SJCRH30 (cell line): ENCODE measurements around the gene HARS1. TPM values are rescaled to one million over a fixed set of nuclear protein-coding genes. Genes with fewer than 3 reads are reported as not detected.
"Not testable (repeated sequence)": the region's sequence is repeated elsewhere in the genome, so short reads cannot be mapped to it uniquely, and the experiment has no call there.

Experiments
- DNase-seq, 2 experiments: peaks; one replicate each; pipeline ENCODE4 v3.0.0-alpha.2; 2015 to 2020
- H3K27ac ChIP-seq: fragments of 250-450 bp; sonication (Bioruptor Pico); 2 replicates; pipeline ENCODE4 v1.5.1; 2020; ENCODE audit warnings: mild to moderate bottlenecking, moderate library complexity
- H3K27me3 ChIP-seq: fragments of 250-450 bp; sonication (Bioruptor Pico); 2 replicates; pipeline ENCODE4 v1.5.1; 2020; ENCODE audit warnings: mild to moderate bottlenecking, moderate library complexity
- H3K36me3 ChIP-seq: fragments of 250-450 bp; sonication (Bioruptor Pico); 2 replicates; pipeline ENCODE4 v1.5.1; 2020; ENCODE audit warnings: mild to moderate bottlenecking, moderate library complexity
- H3K4me1 ChIP-seq: fragments of 250-450 bp; sonication (Bioruptor Pico); 2 replicates; pipeline ENCODE4 v1.5.1; 2020; ENCODE audit warnings: mild to moderate bottlenecking, moderate library complexity
- H3K4me3 ChIP-seq: fragments of 250-450 bp; sonication (Bioruptor Pico); 2 replicates; pipeline ENCODE4 v1.5.1; 2020; ENCODE audit warnings: mild to moderate bottlenecking, moderate library complexity
- H3K9me3 ChIP-seq: fragments of 250-450 bp; sonication (Bioruptor Pico); replicated peaks from 2 replicates; pipeline ENCODE4 v1.5.1; 2020; ENCODE audit warnings: mild to moderate bottlenecking, moderate library complexity
- total RNA-seq: library from RNA; depleted of rRNA; stranded (reverse); fragments of >200 nt; shearing (Covaris generic); gene quantifications from 2 replicates; pipeline ENCODE4 v1.2.3, GENCODE V29; 2014; rRNA removed

Gene HARS1
- total RNA-seq, 1 experiment from 2014 or later: 82.0 TPM

DNA sequence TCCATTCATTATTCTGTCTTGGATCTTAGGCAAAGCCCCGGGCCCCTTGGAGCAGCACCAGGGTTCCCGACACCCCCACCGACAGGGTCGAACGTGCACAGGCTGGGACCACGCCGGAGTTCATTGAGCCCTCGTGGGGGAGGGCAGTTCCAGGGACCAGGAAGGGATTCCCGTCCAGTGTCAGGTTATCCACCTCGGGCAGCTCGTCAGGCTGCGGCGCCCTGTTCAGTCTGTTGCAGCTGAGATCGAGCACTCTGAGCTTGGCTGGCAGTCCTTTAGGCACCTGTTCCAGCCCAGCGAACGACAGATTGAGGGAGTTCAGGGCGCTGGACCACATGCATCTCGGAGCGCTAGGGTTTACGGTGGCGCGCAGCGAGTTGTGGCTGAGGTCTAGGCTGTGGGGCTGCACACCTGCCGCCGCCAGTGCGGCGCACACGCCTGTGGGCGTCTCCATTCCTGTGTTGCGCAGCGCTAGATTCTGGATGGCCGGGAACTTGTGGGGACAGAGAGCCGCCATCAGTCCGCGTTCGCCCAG lies 59.3 kb downstream of the HARS1 start:
- H3K4me1 ChIP-seq: no peaks in the 10 kb centered on the region
- DNase-seq: no peak
- no peak overlapping the region for H3K4me3 ChIP-seq
- H3K36me3 ChIP-seq: no peaks in the 10 kb centered on the region
- H3K27me3 ChIP-seq: no peaks in the 10 kb centered on the region
- no peaks in the 10 kb centered on the region; the same call in 1 of the 2 replicates for H3K9me3 ChIP-seq
- H3K27ac ChIP-seq: no peak overlapping the region

DNA sequence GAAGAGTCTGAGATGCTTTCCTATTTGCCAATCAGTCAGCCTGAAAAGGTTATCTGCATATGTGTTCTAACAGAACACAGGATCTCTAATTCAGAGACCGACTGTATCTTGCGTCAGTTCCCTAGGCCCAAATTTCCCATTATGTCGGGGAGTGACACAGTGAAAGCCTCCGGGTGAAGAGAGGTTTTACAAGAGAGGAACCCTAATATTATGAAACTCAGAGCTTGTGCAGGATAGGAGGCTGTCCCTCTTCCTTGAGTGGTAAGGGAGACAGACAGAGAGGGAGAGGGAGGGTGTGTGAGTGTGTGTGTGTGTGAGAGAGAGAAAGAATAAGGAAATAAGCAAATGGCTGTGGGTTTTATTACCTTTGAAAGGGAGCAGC lies 60.1 kb downstream of the HARS1 start:
- no peaks in the 10 kb centered on the region for H3K36me3 ChIP-seq
- no peaks in the 10 kb centered on the region for H3K27me3 ChIP-seq
- no peak overlapping the region for H3K4me3 ChIP-seq
- H3K4me1 ChIP-seq: no peaks in the 10 kb centered on the region
- DNase-seq: no peak
- no peaks in the 10 kb centered on the region; the same call in 1 of the 2 replicates for H3K9me3 ChIP-seq
- H3K27ac ChIP-seq: no peak overlapping the region

DNA sequence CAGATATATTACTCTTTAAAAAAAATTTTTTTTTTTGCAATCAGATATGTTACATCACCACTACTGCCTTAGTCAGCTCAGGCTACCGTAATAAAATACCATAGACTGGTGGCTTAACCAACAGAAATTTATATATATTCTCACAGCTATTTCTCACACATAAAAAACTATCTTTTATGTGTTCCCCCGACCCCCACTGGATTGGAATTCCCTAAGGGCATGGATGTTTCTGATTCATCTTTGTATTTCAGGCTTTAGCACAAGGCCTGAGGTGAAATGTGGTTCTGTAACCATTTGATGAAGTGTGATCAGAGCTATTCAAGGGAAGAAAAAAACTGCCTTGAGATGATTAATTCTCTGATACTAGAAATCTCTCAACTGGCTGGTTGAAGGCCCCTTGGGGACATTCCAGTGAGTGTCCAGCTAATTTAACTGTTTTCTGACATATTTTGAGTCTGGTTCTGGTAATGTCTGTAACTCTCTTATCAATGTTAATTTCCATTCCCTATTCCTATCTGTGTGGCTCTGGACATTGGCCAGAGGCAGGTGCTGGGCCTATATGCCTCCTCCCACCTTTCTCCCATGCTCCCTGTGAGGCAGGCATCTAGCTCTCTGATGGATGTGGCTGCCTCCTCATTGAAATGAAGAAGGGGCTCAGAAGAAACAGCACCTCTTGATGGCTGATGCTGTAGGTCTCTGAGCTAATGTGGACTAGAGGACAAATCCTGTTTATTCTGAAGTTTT lies 60.7 kb downstream of the HARS1 start:
- DNase-seq: no peak
- Histone ChIP-seq H3K27ac (no peak overlapping the region), H3K9me3 (no peaks in the 10 kb centered on the region; the same call in 1 of the 2 replicates), H3K4me1 (no peaks in the 10 kb centered on the region), H3K4me3 (no peak overlapping the region), H3K36me3 (no peaks in the 10 kb centered on the region), H3K27me3 (no peaks in the 10 kb centered on the region)

DNA sequence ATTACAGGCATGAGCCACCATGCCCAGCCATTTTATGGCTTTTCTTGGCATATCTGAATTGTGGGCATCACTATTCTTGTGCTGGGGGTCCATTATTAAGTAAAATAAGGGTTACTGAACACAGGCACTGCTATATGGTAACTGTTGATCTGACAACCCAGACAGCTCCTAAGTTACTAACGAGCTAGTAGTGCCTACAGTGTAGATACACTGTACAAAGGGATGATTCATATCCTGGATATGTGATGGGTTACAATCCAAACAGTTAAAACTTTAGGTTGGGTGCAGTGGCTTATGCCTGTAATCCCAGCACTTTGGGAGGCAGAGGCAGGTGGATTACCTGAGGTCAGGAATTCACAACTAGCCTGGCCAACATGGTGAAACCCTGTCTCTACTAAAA lies 62.5 kb downstream of the HARS1 start:
- H3K4me1 ChIP-seq: no peaks in the 10 kb centered on the region
- H3K27ac ChIP-seq: no peak overlapping the region
- DNase-seq: no peak
- H3K27me3 ChIP-seq: no peaks in the 10 kb centered on the region
- no peaks in the 10 kb centered on the region; the same call in 1 of the 2 replicates for H3K9me3 ChIP-seq
- no peaks in the 10 kb centered on the region for H3K36me3 ChIP-seq
- H3K4me3 ChIP-seq: no peak overlapping the region

DNA sequence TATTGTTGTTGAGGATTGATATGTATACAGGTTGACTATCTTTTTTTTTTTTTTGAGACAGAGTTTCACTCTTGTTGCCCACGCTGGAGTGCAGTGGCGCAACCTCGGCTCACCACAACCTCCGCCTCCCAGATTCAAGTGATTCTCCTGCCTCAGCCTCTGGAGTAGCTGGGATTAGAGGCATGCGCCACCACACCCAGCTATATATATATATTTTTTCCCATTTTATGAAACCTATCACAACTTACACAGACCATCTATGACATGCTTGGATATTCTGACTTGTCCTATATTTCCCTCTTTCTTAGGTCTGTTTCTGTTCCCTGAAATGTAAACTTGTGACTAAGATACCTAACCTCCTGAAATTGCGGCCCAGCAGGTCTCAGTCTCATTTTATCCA lies 63.2 kb downstream of the HARS1 start:
- Histone ChIP-seq H3K27me3 (no peaks in the 10 kb centered on the region), H3K36me3 (no peaks in the 10 kb centered on the region), H3K27ac (no peak overlapping the region), H3K4me3 (no peak overlapping the region), H3K4me1 (no peaks in the 10 kb centered on the region), H3K9me3 (no peaks in the 10 kb centered on the region; the same call in 1 of the 2 replicates)
- DNase-seq: no peak

DNA sequence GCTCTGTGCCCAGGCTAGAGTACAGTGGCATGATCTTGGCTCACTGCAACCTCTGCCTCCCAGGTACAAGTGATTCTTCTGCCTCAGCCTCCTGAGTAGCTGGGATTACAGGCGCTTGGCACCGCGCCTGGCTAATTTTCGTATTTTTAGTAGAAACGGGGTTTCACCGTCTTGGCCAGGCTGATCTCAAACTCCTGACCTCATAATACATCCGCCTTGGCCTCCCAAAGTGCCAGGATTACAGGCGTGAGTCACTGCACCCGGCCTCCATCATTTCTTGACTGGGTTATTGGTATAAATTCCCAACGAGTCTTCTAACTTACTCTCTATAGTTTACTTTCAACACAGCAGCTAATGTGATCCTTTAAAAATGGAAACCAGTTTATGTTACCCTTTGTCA lies 66.3 kb downstream of the HARS1 start:
- not testable (repeated sequence) for H3K9me3 ChIP-seq, H3K36me3 ChIP-seq, H3K4me1 ChIP-seq, H3K4me3 ChIP-seq, H3K27me3 ChIP-seq, H3K27ac ChIP-seq, DNase-seq

Other genes with a start within 250 kb of the HARS1 start
- gene EIF4EBP3, start 143.7 kb downstream of the HARS1 start, total RNA-seq: 0.57 and 1.3 TPM in 2 replicates
- gene SRA1, start 133.9 kb downstream of the HARS1 start, total RNA-seq: 27.5 and 36.1 TPM in 2 replicates
- 10.2 and 16.9 TPM in 2 replicates for gene APBB3, start 126.8 kb downstream of the HARS1 start, total RNA-seq
- gene SLC35A4, start 126.5 kb downstream of the HARS1 start, total RNA-seq: 61.2 and 62.3 TPM in 2 replicates
- 0.18 and 0.38 TPM in 2 replicates for gene CD14, start 58.2 kb downstream of the HARS1 start, total RNA-seq
- 11.1 and 11.3 TPM in 2 replicates for gene TMCO6, start 51.9 kb downstream of the HARS1 start, total RNA-seq
- gene NDUFA2, start 43.7 kb downstream of the HARS1 start, total RNA-seq: 86.0 and 106 TPM in 2 replicates
- 94.5 and 100 TPM in 2 replicates for gene IK, start 43.5 kb downstream of the HARS1 start, total RNA-seq
- gene WDR55, start 26.5 kb downstream of the HARS1 start, total RNA-seq: 15.5 and 17.9 TPM in 2 replicates
- gene DND1, start 17.8 kb downstream of the HARS1 start, total RNA-seq: 0.41 and 1.8 TPM in 2 replicates
- gene HARS2, start 85 bp upstream of the HARS1 start, total RNA-seq: 27.1 TPM in 2 replicates
- 62.4 and 67.9 TPM in 2 replicates for gene ZMAT2, start 9.1 kb upstream of the HARS1 start, total RNA-seq
- not detected in 2 replicates for gene PCDHA1, start 94.8 kb upstream of the HARS1 start, total RNA-seq
- gene PCDHA2, start 103.5 kb upstream of the HARS1 start, total RNA-seq: not detected in 2 replicates
- 0.02 TPM in 1 of 2 replicates, not detected in the other for gene PCDHA3, start 109.7 kb upstream of the HARS1 start, total RNA-seq
- gene PCDHA4, start 115.7 kb upstream of the HARS1 start, total RNA-seq: not detected in 2 replicates
- 0.08 and 0.18 TPM in 2 replicates for gene PCDHA5, start 130.2 kb upstream of the HARS1 start, total RNA-seq
- gene PCDHA6, start 136.6 kb upstream of the HARS1 start, total RNA-seq: 0.10 TPM in 1 of 2 replicates, not detected in the other
- not detected in 2 replicates for gene PCDHA7, start 142.9 kb upstream of the HARS1 start, total RNA-seq
- 0.05 and 0.08 TPM in 2 replicates for gene PCDHA8, start 149.8 kb upstream of the HARS1 start, total RNA-seq
- gene PCDHA9, start 157.0 kb upstream of the HARS1 start, total RNA-seq: 0.02 TPM in 1 of 2 replicates, not detected in the other
- gene PCDHA10, start 164.5 kb upstream of the HARS1 start, total RNA-seq: 0.05 and 0.16 TPM in 2 replicates
- not detected in 2 replicates for gene PCDHA11, start 177.6 kb upstream of the HARS1 start, total RNA-seq
- gene PCDHA12, start 183.9 kb upstream of the HARS1 start, total RNA-seq: not detected in 2 replicates
- gene PCDHA13, start 190.8 kb upstream of the HARS1 start, total RNA-seq: 0.05 TPM in 1 of 2 replicates, not detected in the other
- gene PCDHAC1, start 234.9 kb upstream of the HARS1 start, total RNA-seq: not detected in 2 replicates